H1 (cell line): Measurements from ENCODE around the gene ROR1. TPM values are rescaled to one million over a fixed set of nuclear protein-coding genes. Genes with fewer than 3 reads are reported as not detected.

ENCODE experiments used
- CTCF ChIA-PET: fragments of 300-600 bp; sonication (Branson Sonifier 250); formaldehyde crosslinking; loops from one replicate; lab custom pipeline; 2021; ENCODE audit not compliant: partially characterized antibody; lab: Charles Lee
- POLR2A ChIA-PET: fragments of 300-600 bp; sonication (Branson Sonifier 250); formaldehyde crosslinking; loops from one replicate; lab custom pipeline; 2021; ENCODE audit warnings: inconsistent platforms; ENCODE audit not compliant: partially characterized antibody; lab: Charles Lee
- DNase-seq, 2 experiments: peaks; one replicate each; pipeline versions ENCODE4 v3.0.0 to v3.0.0-alpha.2; 2010 to 2022; ENCODE audit warnings: low spot score in 2 of 2, low read depth in 1 of 2, mixed read lengths in 1 of 2
- FAIRE-seq: peaks from 2 replicates; lab custom pipeline; 2011; peaks lifted over from hg19 to GRCh38; lab: Jason Lieb, UNC
- H2AFZ ChIP-seq: 2 replicates; pipeline ENCODE4 v1.8.1; 2012; ENCODE audit warnings: low read length, inconsistent platforms
- H2AK5ac ChIP-seq: 2 replicates; pipeline ENCODE4 v1.6.1; 2013; ENCODE audit warnings: low read depth, low read length
- H2BK120ac ChIP-seq: replicated peaks from 2 replicates; pipeline ENCODE3; 2013; ENCODE audit warnings: low read depth, low read length, inconsistent platforms
- H2BK12ac ChIP-seq: 2 replicates; pipeline ENCODE4 v1.6.1; 2013; ENCODE audit warnings: low read depth, low read length
- H2BK15ac ChIP-seq: 2 replicates; pipeline ENCODE4 v1.6.1; 2013; ENCODE audit warnings: low read length
- H2BK20ac ChIP-seq: 2 replicates; pipeline ENCODE4 v1.6.1; 2013; ENCODE audit warnings: low read length
- H2BK5ac ChIP-seq: 2 replicates; pipeline ENCODE4 v1.6.1; 2013; ENCODE audit warnings: low read depth, low read length
- H3K14ac ChIP-seq: 2 replicates; pipeline ENCODE4 v1.6.1; 2013; ENCODE audit warnings: inconsistent platforms; ENCODE audit not compliant: insufficient read length
- H3K18ac ChIP-seq: 2 replicates; pipeline ENCODE4 v1.6.1; 2013; ENCODE audit warnings: low read length; ENCODE audit errors: extremely low read depth
- H3K23ac ChIP-seq: 2 replicates; pipeline ENCODE4 v1.6.1; 2013; ENCODE audit warnings: inconsistent platforms; ENCODE audit not compliant: insufficient read length
- H3K23me2 ChIP-seq: 2 replicates; pipeline ENCODE4 v1.6.1; 2013; ENCODE audit warnings: low read depth, low read length
- H3K27ac ChIP-seq: 2 replicates; pipeline ENCODE4 v1.6.1; 2011; ENCODE audit warnings: low read depth, low read length, inconsistent platforms
- H3K27me3 ChIP-seq, 4 experiments: replicated peaks in 1 of 4; 1 replicate in 1 of 4; 2 replicates in 3 of 4; pipeline versions ENCODE4 v1.6.1 to v1.8.1; 2011 to 2013; ENCODE audit warnings: low read length in 3 of 4, mild to moderate bottlenecking in 3 of 4, inconsistent platforms in 2 of 4, mixed read lengths in 2 of 4, moderate library complexity in 1 of 4; ENCODE audit not compliant: control insufficient read depth in 3 of 4, insufficient read depth in 3 of 4; ENCODE audit errors: extremely low read depth in 1 of 4
- H3K36me3 ChIP-seq, 4 experiments: 2 replicates each; pipeline versions ENCODE4 v1.6.1 to v1.8.1; 2011 to 2013; ENCODE audit warnings: mild to moderate bottlenecking in 4 of 4, low read length in 3 of 4, moderate library complexity in 2 of 4, control low read depth in 1 of 4, inconsistent platforms in 1 of 4; ENCODE audit not compliant: insufficient read depth in 4 of 4, control insufficient read depth in 2 of 4
- H3K4ac ChIP-seq: replicated peaks from 2 replicates; pipeline ENCODE3; 2013; ENCODE audit warnings: low read length, low read depth, mixed read lengths, inconsistent platforms; ENCODE audit not compliant: insufficient read length
- H3K4me1 ChIP-seq, 4 experiments: replicated peaks in 1 of 4; 1 replicate in 1 of 4; 2 replicates in 3 of 4; pipeline versions ENCODE4 v1.6.1 to v1.8.1; 2011 to 2013; ENCODE audit warnings: low read length in 3 of 4, inconsistent platforms in 2 of 4, mixed read lengths in 1 of 4; ENCODE audit not compliant: insufficient read depth in 4 of 4, control insufficient read depth in 3 of 4
- H3K4me2 ChIP-seq, 2 experiments: 2 replicates each; pipeline versions ENCODE4 v1.6.1 to v1.8.1; 2011 to 2013; ENCODE audit warnings: low read depth in 2 of 2, low read length in 2 of 2, control low read depth in 1 of 2, inconsistent platforms in 1 of 2, mild to moderate bottlenecking in 1 of 2; ENCODE audit not compliant: insufficient read depth in 1 of 2
- H3K4me3 ChIP-seq, 4 experiments: fragments of 200-600, 300-600 bp in 1 of 4; sonication (generic), shearing (Covaris generic), sonication (Bioruptor Twin) in 1 of 4; 2 replicates each; pipeline versions ENCODE4 v1.5.1 to v1.8.1; 2011 to 2016; ENCODE audit warnings: low read length in 4 of 4, low read depth in 3 of 4, control low read depth in 2 of 4, inconsistent platforms in 2 of 4, mild to moderate bottlenecking in 2 of 4, mixed read lengths in 1 of 4, moderate library complexity in 1 of 4; ENCODE audit not compliant: insufficient read depth in 2 of 4; ENCODE audit errors: extremely low read depth in 1 of 4
- H3K56ac ChIP-seq: replicated peaks from 2 replicates; pipeline ENCODE3; 2013; ENCODE audit warnings: low read depth, mild to moderate bottlenecking, mixed read lengths, low read length, inconsistent platforms; ENCODE audit not compliant: insufficient read length
- H3K79me1 ChIP-seq: 2 replicates; pipeline ENCODE4 v1.6.1; 2013; ENCODE audit warnings: low read depth, low read length, control low read depth
- H3K79me2 ChIP-seq, 2 experiments: 2 replicates each; pipeline versions ENCODE4 v1.6.1 to v1.8.1; 2012 to 2013; ENCODE audit warnings: low read length in 2 of 2, mild to moderate bottlenecking in 2 of 2, inconsistent platforms in 1 of 2; ENCODE audit not compliant: insufficient read depth in 2 of 2, control insufficient read depth in 1 of 2
- H3K9ac ChIP-seq, 4 experiments: replicated peaks in 1 of 4; 1 replicate in 1 of 4; 2 replicates in 3 of 4; pipeline versions ENCODE4 v1.6.1 to v1.8.1; 2011 to 2013; ENCODE audit warnings: low read depth in 3 of 4, low read length in 3 of 4, control low read depth in 2 of 4, mild to moderate bottlenecking in 2 of 4, moderate library complexity in 2 of 4, inconsistent platforms in 1 of 4; ENCODE audit errors: extremely low read depth in 1 of 4
- H3K9me3 ChIP-seq, 2 experiments: 2 replicates each; pipeline versions ENCODE4 v1.6.1 to v1.8.1; 2012 to 2013; ENCODE audit warnings: mild to moderate bottlenecking in 2 of 2, moderate library complexity in 2 of 2, control low read depth in 1 of 2, inconsistent platforms in 1 of 2, low read depth in 1 of 2, low read length in 1 of 2, mixed read lengths in 1 of 2; ENCODE audit not compliant: insufficient read depth in 2 of 2
- H4K20me1 ChIP-seq, 2 experiments: replicated peaks in 1 of 2; 2 replicates each; pipeline versions ENCODE3 to v1.8.1; 2011 to 2013; ENCODE audit warnings: inconsistent platforms in 2 of 2, low read length in 2 of 2, mild to moderate bottlenecking in 1 of 2; ENCODE audit not compliant: insufficient read depth in 2 of 2, control insufficient read depth in 1 of 2
- H4K5ac ChIP-seq: 2 replicates; pipeline ENCODE4 v1.6.1; 2013; ENCODE audit warnings: low read length, low read depth, mixed read lengths, inconsistent platforms; ENCODE audit not compliant: insufficient read length
- H4K8ac ChIP-seq: 2 replicates; pipeline ENCODE4 v1.8.0; 2013; ENCODE audit warnings: mild to moderate bottlenecking, moderate library complexity, low read length, inconsistent platforms; ENCODE audit not compliant: insufficient read depth; ENCODE audit errors: extremely low read depth
- H4K91ac ChIP-seq: replicated peaks from 2 replicates; pipeline ENCODE3; 2013; ENCODE audit warnings: low read length, mixed read lengths, inconsistent platforms; ENCODE audit not compliant: insufficient read length
- BACH1 ChIP-seq: IDR thresholded peaks from 2 replicates; pipeline ENCODE4 v1.6.1; 2012; ENCODE audit warnings: low read length, improper control_type of control experiment
- BCL11A ChIP-seq, 2 experiments: IDR thresholded peaks; one replicate each; pipeline ENCODE4 v1.6.1; 2011; ENCODE audit warnings: low read depth in 2 of 2, low read length in 2 of 2, mild to moderate bottlenecking in 2 of 2
- CHD1 ChIP-seq: IDR thresholded peaks from 2 replicates; pipeline ENCODE4 v1.6.1; 2012; ENCODE audit warnings: low read depth, low read length, improper control_type of control experiment
- EP300 ChIP-seq, 2 experiments: IDR thresholded peaks; 1 replicate in 1 of 2; 2 replicates in 1 of 2; pipeline ENCODE4 v1.6.1; 2011 to 2012; ENCODE audit warnings: low read depth in 2 of 2, low read length in 2 of 2, mild to moderate bottlenecking in 2 of 2, borderline replicate concordance in 1 of 2, inconsistent platforms in 1 of 2, moderate library complexity in 1 of 2
- EZH2 ChIP-seq: fragments of 200-600 bp; sonication (generic); IDR thresholded peaks from 2 replicates; pipeline ENCODE4 v1.7.1; 2012; ENCODE audit warnings: low read depth, mild to moderate bottlenecking, moderate library complexity, low read length, inconsistent platforms; ENCODE audit not compliant: severe bottlenecking
- GABPA ChIP-seq: IDR thresholded peaks from 2 replicates; pipeline ENCODE4 v1.6.1; 2011; ENCODE audit warnings: mild to moderate bottlenecking, low read length, moderate library complexity, borderline replicate concordance; ENCODE audit not compliant: insufficient read depth
- KDM1A ChIP-seq: fragments of 200-600, 300-600 bp; sonication (generic); IDR thresholded peaks from 2 replicates; pipeline ENCODE4 v1.7.1; 2016; ENCODE audit warnings: mild to moderate bottlenecking, low read length, borderline replicate concordance
- KDM4A ChIP-seq: IDR thresholded peaks from one replicate; pipeline ENCODE4 v1.7.1; 2012; ENCODE audit warnings: low read depth, mild to moderate bottlenecking, moderate library complexity, low read length, inconsistent platforms; ENCODE audit not compliant: severe bottlenecking
- NRF1 ChIP-seq: IDR thresholded peaks from 2 replicates; pipeline ENCODE4 v1.6.1; 2011; ENCODE audit warnings: mild to moderate bottlenecking, low read depth, low read length, improper control_type of control experiment
- SIN3A ChIP-seq, 2 experiments: IDR thresholded peaks in 1 of 2; conservative IDR thresholded peaks in 1 of 2; 2 replicates each; pipeline ENCODE4 v1.6.1; 2011 to 2012; ENCODE audit warnings: low read length in 2 of 2, improper control_type of control experiment in 1 of 2, low read depth in 1 of 2, mild to moderate bottlenecking in 1 of 2
- SIRT6 ChIP-seq: IDR thresholded peaks from one replicate; pipeline ENCODE4 v1.7.1; 2012; ENCODE audit warnings: low read length, inconsistent platforms
- SRF ChIP-seq: IDR thresholded peaks from 2 replicates; pipeline ENCODE4 v1.6.1; 2011; ENCODE audit warnings: mild to moderate bottlenecking, low read depth, low read length, moderate library complexity
- TAF7 ChIP-seq: optimal IDR thresholded peaks from 2 replicates; pipeline ENCODE3; 2011; ENCODE audit warnings: low read depth, mild to moderate bottlenecking, inconsistent platforms, low read length, moderate library complexity, borderline replicate concordance
- YY1 ChIP-seq: IDR thresholded peaks from 2 replicates; pipeline ENCODE4 v1.6.1; 2011; ENCODE audit warnings: low read depth, mild to moderate bottlenecking, low read length
- WGBS, 2 experiments: shearing (Covaris generic) in 1 of 2; methylation state at CpG; one replicate each; pipeline versions ENCODE4 v1.1.6 to v1.1.7; 2013 to 2015; ENCODE audit warnings: low lambda C conversion rate in 2 of 2, mixed read lengths in 2 of 2, inconsistent platforms in 1 of 2, low coverage in 1 of 2, missing lambda C conversion rate in 1 of 2; ENCODE audit not compliant: insufficient replicate concordance in 2 of 2, insufficient coverage in 1 of 2, insufficient read length in 1 of 2; ENCODE audit errors: extremely low coverage in 1 of 2, missing lambda C conversion rate in 1 of 2; 5-methylcytosine and 5-hydroxymethylcytosine counted together
- polyA plus RNA-seq, 7 experiments: library from polyadenylated mRNA; depleted of rRNA in 3 of 7; stranded (reverse) in 5 of 7; unstranded in 2 of 7; fragments of >200 nt in 5 of 7; fragments of 200-250 nt in 2 of 7; gene quantifications; 1 replicate in 5 of 7; 2 replicates in 1 of 7; 4 replicates in 1 of 7; pipeline versions ENCODE4 v1.2.1 to v1.2.3, GENCODE V29; 2011 to 2013; ENCODE audit warnings: missing spikeins in 2 of 7, mixed read lengths in 2 of 7
- total RNA-seq: library from RNA; stranded (reverse); fragmentation: NEBNext Ultra II Directional; extraction: Animal tissue kit (Norgen Biotek cat#: 25700); gene quantifications from 2 replicates; pipeline ENCODE4 v1.2.1, GENCODE V29; 2021

ROR1 gene
- total and polyA plus RNA-seq, 2 of the 8 experiments (the other 6 are each of a cell fraction or from before 2014, with no cell fraction given) = 33.6 to 73.6 TPM

DNA sequence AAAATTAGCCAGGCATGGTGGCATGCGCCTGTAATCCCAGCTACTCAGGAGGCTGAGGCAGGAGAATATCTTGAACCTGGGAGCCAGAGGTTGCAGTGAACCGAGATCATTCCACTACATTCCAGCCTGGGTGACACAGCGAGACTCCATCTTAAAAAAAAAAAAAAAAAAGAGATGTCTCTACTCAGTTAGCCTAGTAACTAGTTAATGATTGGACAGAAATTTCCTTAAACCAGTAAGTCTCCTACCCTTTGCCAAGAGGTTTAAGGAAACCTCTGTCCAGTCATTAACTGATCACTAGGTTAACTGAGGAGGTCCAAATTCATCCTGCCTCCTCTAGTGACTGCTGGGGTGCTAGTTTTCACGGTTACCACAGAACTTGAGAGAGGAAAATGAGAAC, 285.7 kb downstream of the ROR1 start:
- Histone ChIP-seq H3K9ac (no peak overlapping the region), H3K23me2 (no peaks in the 10 kb centered on the region), H2AK5ac (no peak overlapping the region), H3K27ac (no peak overlapping the region), H3K4ac (no peak overlapping the region), H3K9me3 (no peaks in the 10 kb centered on the region), H4K20me1 (peaks cover 13 to 33% of the 10 kb centered on the region in 2 experiments), H3K79me1 (peaks cover 3% of the 10 kb centered on the region; the same call in 1 of the 2 replicates), H2AFZ (no peak overlapping the region), H3K23ac (no peak overlapping the region), H3K36me3 (no peaks in the 10 kb centered on the region; a peak in 2 of 8 replicates), H3K18ac (no peak overlapping the region), H2BK12ac (no peak overlapping the region), H4K91ac (no peak overlapping the region), H3K27me3 (peaks cover 0 to 3% (median 0%) of the 10 kb centered on the region in 4 experiments; a peak in 3 of 7 replicates), H3K14ac (no peak overlapping the region), H3K4me3 (no peak overlapping the region), H4K8ac (no peak overlapping the region), H3K56ac (no peak overlapping the region), H2BK15ac (no peak overlapping the region), H2BK5ac (no peak overlapping the region), H4K5ac (no peak overlapping the region), H2BK20ac (no peak overlapping the region), H3K4me2 (no peak overlapping the region), H2BK120ac (no peak overlapping the region), H3K4me1 (peaks cover 0 to 3% (median 1%) of the 10 kb centered on the region in 4 experiments; a peak in 3 of 7 replicates), H3K79me2 (peaks cover 3 to 8% of the 10 kb centered on the region in 2 experiments; a peak in 3 of 4 replicates)
- DNase-seq (no peak), FAIRE-seq (no peak)
- CTCF ChIA-PET = interaction anchor here (0.7 to 1.1 kb wide), 2 partner anchors 77 to 91 kb away, joined by 3 read pairs; no protein-coding TSS in a partner anchor
- POLR2A ChIA-PET = no interaction called here
- 83% methylated on average over 4 of the region's 4 CpGs; no CpG with 5 or more reads in 1 of the 2 experiments for WGBS, 2 experiments
- TF ChIP-seq BCL11A (IDR thresholded peaks at IDR 0.05; ENCODE audit: low read depth in 2 of 2, low read length in 2 of 2) (no peak), GABPA (no peak), SRF (no peak), KDM1A (no peak), SIRT6 (no peak), TAF7 (no peak), EP300 (IDR thresholded peaks at IDR 0.05; ENCODE audit: borderline replicate concordance in 1 of 2, low read depth in 2 of 2, low read length in 2 of 2) (no peak), EZH2 (no peak), NRF1 (no peak), BACH1 (no peak), YY1 (no peak), CHD1 (no peak), SIN3A (conservative IDR thresholded peaks at IDR 0.05 in 1 of 2, IDR thresholded peaks at IDR 0.05 in 1 of 2; ENCODE audit: low read depth in 1 of 2, low read length in 2 of 2) (no peak), KDM4A (no peak)
